ENCODE measurements around the gene BCAS1.

Gene BCAS1

GRCh38 chr20:53954723-53955658, 115.4 kb downstream of the BCAS1 start:
- Histone ChIP-seq H3K9me3 (ENCODE audit: severe bottlenecking) (peaks cover 4% of the 10 kb centered on the region), H3K27me3 (ENCODE audit: insufficient read depth, low read depth, severe bottlenecking) (peaks cover 72% of the 10 kb centered on the region), H3K4me3 (ENCODE audit: low read depth, low read length) (no peak overlapping the region), H3K27ac (no peak overlapping the region), H3K36me3 (no peaks in the 10 kb centered on the region)
- DNase-seq = no peak
- no peak for TF ChIP-seq CTCF (IDR thresholded peaks at IDR 0.05; ENCODE audit: low read depth, low read length)

- Histone ChIP-seq H3K4me3 (ENCODE audit: low read depth, low read length) (no peak overlapping the region), H3K27me3 (ENCODE audit: insufficient read depth, low read depth, severe bottlenecking) (peaks cover 68% of the 10 kb centered on the region), H3K9me3 (ENCODE audit: severe bottlenecking) (peaks cover 4% of the 10 kb centered on the region), H3K36me3 (no peaks in the 10 kb centered on the region), H3K27ac (no peak overlapping the region)
- no peak for DNase-seq
- TF ChIP-seq CTCF (IDR thresholded peaks at IDR 0.05; ENCODE audit: low read depth, low read length) = no peak
These were observed 117.8 kb downstream of the BCAS1 start for GRCh38 chr20:53952528-53953096.

GRCh38 chr20:53950578-53950977, 119.8 kb downstream of the BCAS1 start:
- no peaks in the 10 kb centered on the region for H3K9me3 ChIP-seq (ENCODE audit: severe bottlenecking)
- DNase-seq = no peak
- no peak overlapping the region for H3K4me3 ChIP-seq (ENCODE audit: low read depth, low read length)
- H3K27ac ChIP-seq = no peak overlapping the region
- H3K36me3 ChIP-seq = no peaks in the 10 kb centered on the region
- no peak for TF ChIP-seq CTCF (IDR thresholded peaks at IDR 0.05; ENCODE audit: low read depth, low read length)
- peaks cover 65% of the 10 kb centered on the region for H3K27me3 ChIP-seq (ENCODE audit: insufficient read depth, low read depth, severe bottlenecking)

- no peak for TF ChIP-seq CTCF (IDR thresholded peaks at IDR 0.05; ENCODE audit: low read depth, low read length)
- DNase-seq = no peak
These were observed 120.4 kb downstream of the BCAS1 start for GRCh38 chr20:53950031-53950430.

GRCh38 chr20:53949319-53949839, 121.0 kb downstream of the BCAS1 start:
- no peak overlapping the region for H3K27ac ChIP-seq
- TF ChIP-seq CTCF (IDR thresholded peaks at IDR 0.05; ENCODE audit: low read depth, low read length) = no peak
- no peaks in the 10 kb centered on the region for H3K36me3 ChIP-seq
- DNase-seq = no peak
- H3K27me3 ChIP-seq (ENCODE audit: insufficient read depth, low read depth, severe bottlenecking) = peaks cover 59% of the 10 kb centered on the region
- H3K9me3 ChIP-seq (ENCODE audit: severe bottlenecking) = no peaks in the 10 kb centered on the region
- no peak overlapping the region for H3K4me3 ChIP-seq (ENCODE audit: low read depth, low read length)

More at GRCh38 chr20:53950031-53950430, 120.4 kb downstream of the BCAS1 start:
- Histone ChIP-seq H3K9me3 (ENCODE audit: severe bottlenecking) (no peaks in the 10 kb centered on the region), H3K27me3 (ENCODE audit: insufficient read depth, low read depth, severe bottlenecking) (peaks cover 59% of the 10 kb centered on the region), H3K27ac (no peak overlapping the region), H3K36me3 (no peaks in the 10 kb centered on the region), H3K4me3 (ENCODE audit: low read depth, low read length) (no peak overlapping the region)

Data from WERI-Rb-1 (cell line).